WTC11 (cell line): Measurements from ENCODE around the gene MYCBPAP. TPM values are rescaled to one million over a fixed set of nuclear protein-coding genes. Genes with fewer than 3 reads are reported as not detected.
A peak's percentile ranks its signal among the peaks of the same experiment; 100 is the strongest.

Experiments
- ATAC-seq: fragments of 200-7000 bp; cut with Tn5 transposase; 2 replicates; pipeline ENCODE4 v1.10.0; 2021; ENCODE audit warnings: mild to moderate bottlenecking, moderate library complexity
- CTCF ChIA-PET: fragments of 300-600 bp; sonication (Branson Sonifier 250); formaldehyde crosslinking; loops from one replicate; lab custom pipeline; 2021; ENCODE audit warnings: antibody characterized with exemption; lab: Charles Lee
- POLR2A ChIA-PET: fragments of 350-600 bp; sonication (Branson Sonifier 250); formaldehyde crosslinking; loops from one replicate; lab custom pipeline; 2021; ENCODE audit warnings: antibody characterized with exemption; lab: Charles Lee
- DNase-seq: peaks from one replicate; pipeline ENCODE4 v3.0.0; 2021; ENCODE audit warnings: low spot score
- H3K27ac Mint-ChIP-seq: 2 replicates; pipeline ENCODE4 v1.8.0; 2021; ENCODE audit warnings: mixed read lengths
- H3K27me3 Mint-ChIP-seq: 2 replicates; pipeline ENCODE4 v1.8.0; 2021; ENCODE audit warnings: low read depth, mild to moderate bottlenecking, moderate library complexity, mixed read lengths
- H3K36me3 Mint-ChIP-seq: 2 replicates; pipeline ENCODE4 v1.8.0; 2021; ENCODE audit warnings: mixed read lengths
- H3K4me1 Mint-ChIP-seq: 2 replicates; pipeline ENCODE4 v1.8.0; 2022; ENCODE audit warnings: mixed read lengths
- H3K4me3 Mint-ChIP-seq: 2 replicates; pipeline ENCODE4 v1.8.0; 2021; ENCODE audit warnings: mild to moderate bottlenecking, moderate library complexity, mixed read lengths
- H3K9me3 Mint-ChIP-seq: 2 replicates; pipeline ENCODE4 v1.8.0; 2021; ENCODE audit warnings: mixed read lengths
- ATF1 ChIP-seq: sonication (generic); formaldehyde crosslinking; IDR thresholded peaks from 2 replicates; pipeline ENCODE4 v1.8.1; 2023; ENCODE audit warnings: mild to moderate bottlenecking, moderate library complexity, missing genetic modification reagents
- CREM ChIP-seq: sonication (generic); formaldehyde crosslinking; IDR thresholded peaks from 2 replicates; pipeline ENCODE4 v1.8.1; 2022; ENCODE audit warnings: mild to moderate bottlenecking, missing genetic modification reagents, moderate library complexity
- ELF4 ChIP-seq: sonication (generic); formaldehyde crosslinking; IDR thresholded peaks from 2 replicates; pipeline ENCODE4 v1.8.1; 2022; ENCODE audit warnings: low read depth, mild to moderate bottlenecking, moderate library complexity, missing genetic modification reagents
- ESRRA ChIP-seq: sonication (generic); formaldehyde crosslinking; IDR thresholded peaks from 2 replicates; pipeline ENCODE4 v1.8.1; 2022; ENCODE audit warnings: mild to moderate bottlenecking, missing genetic modification reagents, borderline replicate concordance
- ETV6 ChIP-seq: sonication (generic); formaldehyde crosslinking; IDR thresholded peaks from 2 replicates; pipeline ENCODE4 v1.8.1; 2022; ENCODE audit warnings: mild to moderate bottlenecking, missing genetic modification reagents
- FOXK1 ChIP-seq: sonication (generic); formaldehyde crosslinking; IDR thresholded peaks from 2 replicates; pipeline ENCODE4 v1.8.0; 2022; ENCODE audit warnings: mild to moderate bottlenecking, moderate library complexity, missing genetic modification reagents
- MYBL2 ChIP-seq: sonication (generic); formaldehyde crosslinking; IDR thresholded peaks from 2 replicates; pipeline ENCODE4 v1.8.1; 2023; ENCODE audit warnings: mild to moderate bottlenecking, moderate library complexity, missing genetic modification reagents
- NR1H2 ChIP-seq: sonication (generic); formaldehyde crosslinking; IDR thresholded peaks from 2 replicates; pipeline ENCODE4 v1.9.0; 2021; ENCODE audit warnings: mild to moderate bottlenecking, moderate library complexity, missing genetic modification reagents
- SP1 ChIP-seq: sonication (generic); formaldehyde crosslinking; conservative IDR thresholded peaks from 2 replicates; pipeline ENCODE4 v1.8.1; 2022; ENCODE audit warnings: missing genetic modification reagents
- TEAD1 ChIP-seq: sonication (generic); formaldehyde crosslinking; IDR thresholded peaks from 2 replicates; pipeline ENCODE4 v1.8.0; 2022; ENCODE audit warnings: mild to moderate bottlenecking, missing genetic modification reagents
- ZNF121 ChIP-seq: sonication (generic); formaldehyde crosslinking; IDR thresholded peaks from 2 replicates; pipeline ENCODE4 v1.8.0; 2023; ENCODE audit warnings: missing genetic modification reagents
- ZNF317 ChIP-seq: sonication (generic); formaldehyde crosslinking; IDR thresholded peaks from 2 replicates; pipeline ENCODE4 v1.8.1; 2023; ENCODE audit warnings: low read depth, mild to moderate bottlenecking, moderate library complexity, missing genetic modification reagents, borderline replicate concordance
- total RNA-seq: library from RNA; stranded (reverse); gene quantifications from 3 replicates; pipeline ENCODE4 v1.2.3, GENCODE V29; 2021
- TF ChIP-seq, protein P1 (sequence below): sonication (generic); formaldehyde crosslinking; IDR thresholded peaks from 2 replicates; pipeline ENCODE4 v1.8.1; 2022; ENCODE audit warnings: mild to moderate bottlenecking, moderate library complexity, missing genetic modification reagents
- TF ChIP-seq, protein P2 (sequence below): fragments of 250-450 bp; sonication (Bioruptor Pico); IDR thresholded peaks from 2 replicates; pipeline ENCODE4 v1.9.0; 2021; ENCODE audit warnings: mild to moderate bottlenecking, borderline replicate concordance
- TF ChIP-seq, protein P3 (sequence below): sonication (generic); formaldehyde crosslinking; IDR thresholded peaks from 2 replicates; pipeline ENCODE4 v1.8.0; 2022; ENCODE audit warnings: mild to moderate bottlenecking, missing genetic modification reagents
- TF ChIP-seq, protein P4 (sequence below): sonication (generic); formaldehyde crosslinking; IDR thresholded peaks from 2 replicates; pipeline ENCODE4 v1.8.0; 2022; ENCODE audit warnings: mild to moderate bottlenecking, missing genetic modification reagents
- TF ChIP-seq, protein P5 (sequence below): sonication (generic); formaldehyde crosslinking; IDR thresholded peaks from 2 replicates; pipeline ENCODE4 v1.8.1; 2023; ENCODE audit warnings: mild to moderate bottlenecking, missing genetic modification reagents, moderate library complexity
- TF ChIP-seq, protein P6 (sequence below): sonication (generic); formaldehyde crosslinking; IDR thresholded peaks from 2 replicates; pipeline ENCODE4 v1.8.1; 2023; ENCODE audit warnings: mild to moderate bottlenecking, missing genetic modification reagents

The MYCBPAP gene
- total RNA-seq, 1 experiment from 2014 or later = 5.7 TPM

DNA sequence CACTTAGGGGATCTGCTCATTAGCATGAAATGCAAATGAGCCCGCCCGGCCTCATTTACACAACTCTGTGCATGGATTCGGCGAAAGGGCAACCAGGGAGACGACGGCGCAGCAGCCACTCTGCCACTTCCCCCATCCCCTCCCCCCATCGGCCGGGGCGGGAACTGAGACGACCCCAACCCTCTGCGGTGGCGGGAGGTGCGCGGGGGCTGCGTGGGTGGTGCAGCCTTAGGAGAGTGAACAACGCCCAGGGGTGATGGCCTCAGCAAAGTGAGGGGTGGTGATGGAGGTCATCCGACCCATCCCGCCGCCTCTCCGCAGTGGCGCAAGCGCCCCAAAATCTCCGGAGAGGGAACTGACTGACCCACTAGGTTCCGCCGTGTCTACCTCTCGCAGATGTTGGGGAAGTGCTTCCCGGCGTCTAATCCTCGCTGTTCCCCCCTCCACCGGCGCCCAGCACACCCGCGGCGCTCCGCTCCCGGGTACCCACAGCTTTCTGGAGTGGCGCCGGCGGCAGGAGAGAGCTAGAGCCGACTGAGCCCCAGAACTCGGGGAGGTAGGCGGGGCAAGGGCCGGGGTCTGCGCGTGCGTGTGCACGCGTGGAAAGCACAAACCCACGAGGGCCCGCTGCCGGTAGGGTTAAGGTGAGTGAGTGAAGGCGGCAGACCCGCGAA, 50.8 kb downstream of the MYCBPAP start:
- no peaks in the 10 kb centered on the region for H3K36me3 Mint-ChIP-seq
- peaks cover 62% of the 10 kb centered on the region for H3K27me3 Mint-ChIP-seq
- ChIA-PET POLR2A (interaction anchor here (0.8 to 1.6 kb wide), 6 partner anchors 12 to 308 kb away, joined by 3 to 7 read pairs (median 4); partner anchors contain the start of genes SPATA20 and TOB1), CTCF (interaction anchor here (1.0 to 7.2 kb wide), 11 partner anchors 8 to 197 kb away, joined by 3 to 135 read pairs (median 5); partner anchors contain the start of genes CHAD and EPN3)
- H3K4me1 Mint-ChIP-seq = peaks cover 27% of the 10 kb centered on the region
- H3K27ac Mint-ChIP-seq = no peak overlapping the region
- DNase-seq = peak; percentile 79
- no peaks in the 10 kb centered on the region for H3K9me3 Mint-ChIP-seq
- peak; percentile 2 for ATAC-seq
- peak overlapping the region; percentile 87 for H3K4me3 Mint-ChIP-seq
- no peak for TF ChIP-seq CREM
- no peak for TF ChIP-seq ZNF121 (CRISPR knock-in tag)
- TF ChIP-seq ESRRA (CRISPR knock-in tag) = peak; percentile 27; the same call in 1 of the 2 replicates
- TF ChIP-seq ZNF317 (CRISPR knock-in tag) = no peak
- TF ChIP-seq ELF4 (CRISPR knock-in tag) = no peak
- TF ChIP-seq, protein P1, sequence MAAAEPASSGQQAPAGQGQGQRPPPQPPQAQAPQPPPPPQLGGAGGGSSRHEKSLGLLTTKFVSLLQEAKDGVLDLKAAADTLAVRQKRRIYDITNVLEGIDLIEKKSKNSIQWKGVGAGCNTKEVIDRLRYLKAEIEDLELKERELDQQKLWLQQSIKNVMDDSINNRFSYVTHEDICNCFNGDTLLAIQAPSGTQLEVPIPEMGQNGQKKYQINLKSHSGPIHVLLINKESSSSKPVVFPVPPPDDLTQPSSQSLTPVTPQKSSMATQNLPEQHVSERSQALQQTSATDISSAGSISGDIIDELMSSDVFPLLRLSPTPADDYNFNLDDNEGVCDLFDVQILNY (CRISPR knock-in tag) = peak; percentile 51; the same call in 1 of the 2 replicates
- TF ChIP-seq, protein P2, sequence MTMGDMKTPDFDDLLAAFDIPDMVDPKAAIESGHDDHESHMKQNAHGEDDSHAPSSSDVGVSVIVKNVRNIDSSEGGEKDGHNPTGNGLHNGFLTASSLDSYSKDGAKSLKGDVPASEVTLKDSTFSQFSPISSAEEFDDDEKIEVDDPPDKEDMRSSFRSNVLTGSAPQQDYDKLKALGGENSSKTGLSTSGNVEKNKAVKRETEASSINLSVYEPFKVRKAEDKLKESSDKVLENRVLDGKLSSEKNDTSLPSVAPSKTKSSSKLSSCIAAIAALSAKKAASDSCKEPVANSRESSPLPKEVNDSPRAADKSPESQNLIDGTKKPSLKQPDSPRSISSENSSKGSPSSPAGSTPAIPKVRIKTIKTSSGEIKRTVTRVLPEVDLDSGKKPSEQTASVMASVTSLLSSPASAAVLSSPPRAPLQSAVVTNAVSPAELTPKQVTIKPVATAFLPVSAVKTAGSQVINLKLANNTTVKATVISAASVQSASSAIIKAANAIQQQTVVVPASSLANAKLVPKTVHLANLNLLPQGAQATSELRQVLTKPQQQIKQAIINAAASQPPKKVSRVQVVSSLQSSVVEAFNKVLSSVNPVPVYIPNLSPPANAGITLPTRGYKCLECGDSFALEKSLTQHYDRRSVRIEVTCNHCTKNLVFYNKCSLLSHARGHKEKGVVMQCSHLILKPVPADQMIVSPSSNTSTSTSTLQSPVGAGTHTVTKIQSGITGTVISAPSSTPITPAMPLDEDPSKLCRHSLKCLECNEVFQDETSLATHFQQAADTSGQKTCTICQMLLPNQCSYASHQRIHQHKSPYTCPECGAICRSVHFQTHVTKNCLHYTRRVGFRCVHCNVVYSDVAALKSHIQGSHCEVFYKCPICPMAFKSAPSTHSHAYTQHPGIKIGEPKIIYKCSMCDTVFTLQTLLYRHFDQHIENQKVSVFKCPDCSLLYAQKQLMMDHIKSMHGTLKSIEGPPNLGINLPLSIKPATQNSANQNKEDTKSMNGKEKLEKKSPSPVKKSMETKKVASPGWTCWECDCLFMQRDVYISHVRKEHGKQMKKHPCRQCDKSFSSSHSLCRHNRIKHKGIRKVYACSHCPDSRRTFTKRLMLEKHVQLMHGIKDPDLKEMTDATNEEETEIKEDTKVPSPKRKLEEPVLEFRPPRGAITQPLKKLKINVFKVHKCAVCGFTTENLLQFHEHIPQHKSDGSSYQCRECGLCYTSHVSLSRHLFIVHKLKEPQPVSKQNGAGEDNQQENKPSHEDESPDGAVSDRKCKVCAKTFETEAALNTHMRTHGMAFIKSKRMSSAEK (CRISPR knock-in tag) = no peak
- TF ChIP-seq, all 79 proteins: peak for 2

DNA sequence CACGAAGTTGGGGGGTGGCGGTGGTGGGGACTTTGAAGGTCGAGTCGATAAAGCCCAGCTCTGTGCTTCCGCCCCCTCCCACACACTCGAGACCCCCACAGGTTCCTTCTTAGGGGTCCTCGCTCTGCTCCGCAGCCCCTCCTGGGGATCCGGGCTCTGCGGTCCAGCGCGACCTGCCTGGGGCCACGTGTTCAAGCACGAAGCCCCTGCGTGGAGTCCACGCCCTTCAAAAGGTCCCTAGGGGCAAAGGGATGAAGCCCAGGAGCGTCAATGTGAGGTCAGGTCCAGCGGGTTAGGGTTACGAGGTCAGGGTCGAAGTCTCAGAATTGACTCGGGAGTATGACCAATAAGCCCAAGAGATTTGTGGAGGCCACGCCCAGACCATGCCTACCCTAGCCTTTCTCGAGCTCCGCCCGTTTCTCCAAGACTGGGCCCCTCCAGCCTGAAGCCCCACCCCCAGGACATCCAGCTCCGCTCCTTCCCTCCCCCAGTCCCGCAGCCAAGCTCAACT, 51.5 kb downstream of the MYCBPAP start:
- ChIA-PET POLR2A (interaction anchor here (0.8 to 2.5 kb wide), 14 partner anchors 9 to 307 kb away, joined by 3 to 16 read pairs (median 4); partner anchors contain the start of genes LUC7L3, SPATA20 and TOB1), CTCF (interaction anchor here (0.7 to 7.2 kb wide), 21 partner anchors 8 to 282 kb away, joined by 3 to 135 read pairs (median 5); partner anchors contain the start of genes CHAD, EPN3 and LRRC59)
- DNase-seq (peak; percentile 94), ATAC-seq (peak; percentile 74)
- Mint-ChIP-seq H3K36me3 (no peaks in the 10 kb centered on the region), H3K9me3 (no peaks in the 10 kb centered on the region), H3K4me1 (peaks cover 33% of the 10 kb centered on the region), H3K27ac (peak overlapping the region; percentile 45; the same call in 1 of the 2 replicates), H3K4me3 (peak overlapping the region; percentile 87), H3K27me3 (peaks cover 69% of the 10 kb centered on the region)
- TF ChIP-seq ETV6 (CRISPR knock-in tag) (peak; percentile 61; the same call in 1 of the 2 replicates), ATF1 (CRISPR knock-in tag) (no peak), TEAD1 (CRISPR knock-in tag) (0 out of 2 replicates have a peak, but pooled peaks have one; percentile 49), SP1 (CRISPR knock-in tag) (peak; percentile 16; the same call in 1 of the 2 replicates), MYBL2 (CRISPR knock-in tag) (0 out of 2 replicates have a peak, but pooled peaks have one; percentile 48), FOXK1 (CRISPR knock-in tag) (peak; percentile 52; the same call in 1 of the 2 replicates), NR1H2 (CRISPR knock-in tag) (no peak)
- TF ChIP-seq, protein P3, sequence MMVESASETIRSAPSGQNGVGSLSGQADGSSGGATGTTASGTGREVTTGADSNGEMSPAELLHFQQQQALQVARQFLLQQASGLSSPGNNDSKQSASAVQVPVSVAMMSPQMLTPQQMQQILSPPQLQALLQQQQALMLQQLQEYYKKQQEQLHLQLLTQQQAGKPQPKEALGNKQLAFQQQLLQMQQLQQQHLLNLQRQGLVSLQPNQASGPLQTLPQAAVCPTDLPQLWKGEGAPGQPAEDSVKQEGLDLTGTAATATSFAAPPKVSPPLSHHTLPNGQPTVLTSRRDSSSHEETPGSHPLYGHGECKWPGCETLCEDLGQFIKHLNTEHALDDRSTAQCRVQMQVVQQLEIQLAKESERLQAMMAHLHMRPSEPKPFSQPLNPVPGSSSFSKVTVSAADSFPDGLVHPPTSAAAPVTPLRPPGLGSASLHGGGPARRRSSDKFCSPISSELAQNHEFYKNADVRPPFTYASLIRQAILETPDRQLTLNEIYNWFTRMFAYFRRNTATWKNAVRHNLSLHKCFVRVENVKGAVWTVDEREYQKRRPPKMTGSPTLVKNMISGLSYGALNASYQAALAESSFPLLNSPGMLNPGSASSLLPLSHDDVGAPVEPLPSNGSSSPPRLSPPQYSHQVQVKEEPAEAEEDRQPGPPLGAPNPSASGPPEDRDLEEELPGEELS (CRISPR knock-in tag) = 0 out of 2 replicates have a peak, but pooled peaks have one; percentile 60
- TF ChIP-seq, protein P4, sequence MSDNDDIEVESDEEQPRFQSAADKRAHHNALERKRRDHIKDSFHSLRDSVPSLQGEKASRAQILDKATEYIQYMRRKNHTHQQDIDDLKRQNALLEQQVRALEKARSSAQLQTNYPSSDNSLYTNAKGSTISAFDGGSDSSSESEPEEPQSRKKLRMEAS (CRISPR knock-in tag) = peak; percentile 80; the same call in 1 of the 2 replicates
- TF ChIP-seq, protein P5, sequence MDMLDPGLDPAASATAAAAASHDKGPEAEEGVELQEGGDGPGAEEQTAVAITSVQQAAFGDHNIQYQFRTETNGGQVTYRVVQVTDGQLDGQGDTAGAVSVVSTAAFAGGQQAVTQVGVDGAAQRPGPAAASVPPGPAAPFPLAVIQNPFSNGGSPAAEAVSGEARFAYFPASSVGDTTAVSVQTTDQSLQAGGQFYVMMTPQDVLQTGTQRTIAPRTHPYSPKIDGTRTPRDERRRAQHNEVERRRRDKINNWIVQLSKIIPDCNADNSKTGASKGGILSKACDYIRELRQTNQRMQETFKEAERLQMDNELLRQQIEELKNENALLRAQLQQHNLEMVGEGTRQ (CRISPR knock-in tag) = peak; percentile 49
- TF ChIP-seq, protein P6, sequence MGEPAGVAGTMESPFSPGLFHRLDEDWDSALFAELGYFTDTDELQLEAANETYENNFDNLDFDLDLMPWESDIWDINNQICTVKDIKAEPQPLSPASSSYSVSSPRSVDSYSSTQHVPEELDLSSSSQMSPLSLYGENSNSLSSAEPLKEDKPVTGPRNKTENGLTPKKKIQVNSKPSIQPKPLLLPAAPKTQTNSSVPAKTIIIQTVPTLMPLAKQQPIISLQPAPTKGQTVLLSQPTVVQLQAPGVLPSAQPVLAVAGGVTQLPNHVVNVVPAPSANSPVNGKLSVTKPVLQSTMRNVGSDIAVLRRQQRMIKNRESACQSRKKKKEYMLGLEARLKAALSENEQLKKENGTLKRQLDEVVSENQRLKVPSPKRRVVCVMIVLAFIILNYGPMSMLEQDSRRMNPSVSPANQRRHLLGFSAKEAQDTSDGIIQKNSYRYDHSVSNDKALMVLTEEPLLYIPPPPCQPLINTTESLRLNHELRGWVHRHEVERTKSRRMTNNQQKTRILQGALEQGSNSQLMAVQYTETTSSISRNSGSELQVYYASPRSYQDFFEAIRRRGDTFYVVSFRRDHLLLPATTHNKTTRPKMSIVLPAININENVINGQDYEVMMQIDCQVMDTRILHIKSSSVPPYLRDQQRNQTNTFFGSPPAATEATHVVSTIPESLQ (CRISPR knock-in tag) = no peak
